CD4-positive, alpha-beta T cell (primary cell): Measurements from ENCODE around the gene SELPLG. TPM values are rescaled to one million over a fixed set of nuclear protein-coding genes. Genes with fewer than 3 reads are reported as not detected.

Experiments used
- ATAC-seq: fragments of 200-7000 bp; cut with Tn5 transposase; one replicate; pipeline ENCODE4 v1.10.0; 2022; ENCODE audit warnings: mild to moderate bottlenecking; ENCODE audit not compliant: poor library complexity
- CTCF ChIA-PET: fragments of 350-600 bp; sonication (Branson Sonifier 250); formaldehyde crosslinking; loops from one replicate; lab custom pipeline; 2021; ENCODE audit warnings: antibody characterized with exemption, inconsistent platforms; lab: Charles Lee
- POLR2A ChIA-PET: fragments of 350-600 bp; sonication (Branson Sonifier 250); formaldehyde crosslinking; loops from one replicate; lab custom pipeline; 2021; ENCODE audit warnings: antibody characterized with exemption, inconsistent platforms; lab: Charles Lee
- DNase-seq, 14 experiments: peaks; one replicate each; pipeline ENCODE4 v3.0.0-alpha.2; 2013 to 2020; ENCODE audit warnings: mixed read lengths in 2 of 14
- H3K27ac ChIP-seq, 2 donors: one replicate each; pipeline versions ENCODE4 v1.5.1 to v1.7.0; 2013; ENCODE audit warnings: low read length in 2 of 2, low read depth in 1 of 2, mild to moderate bottlenecking in 1 of 2
- H3K27me3 ChIP-seq, 2 experiments: 1 replicate in 1 of 2; 2 replicates in 1 of 2; pipeline versions ENCODE4 v1.6.1 to v1.7.0; 2013; ENCODE audit warnings: low read length in 2 of 2, control low read depth in 1 of 2, mild to moderate bottlenecking in 1 of 2, moderate library complexity in 1 of 2; ENCODE audit not compliant: insufficient read depth in 2 of 2, control insufficient read depth in 1 of 2
- H3K36me3 ChIP-seq: one replicate; pipeline ENCODE4 v1.6.1; 2013; ENCODE audit warnings: low read length, control low read depth; ENCODE audit not compliant: insufficient read depth
- H3K4me1 ChIP-seq: one replicate; pipeline ENCODE4 v1.6.1; 2013; ENCODE audit warnings: low read length, control low read depth; ENCODE audit not compliant: insufficient read depth
- H3K4me3 ChIP-seq: one replicate; pipeline ENCODE4 v1.5.1; 2013; ENCODE audit warnings: mild to moderate bottlenecking, low read length, moderate library complexity
- H3K9me3 ChIP-seq, 2 experiments: 1 replicate in 1 of 2; 2 replicates in 1 of 2; pipeline versions ENCODE4 v1.6.1 to v1.7.0; 2013; ENCODE audit warnings: low read length in 2 of 2, mild to moderate bottlenecking in 2 of 2, control low read depth in 1 of 2, moderate library complexity in 1 of 2; ENCODE audit not compliant: control insufficient read depth in 1 of 2, insufficient read depth in 1 of 2
- H3K27ac Mint-ChIP-seq: one replicate; pipeline ENCODE4 v1.8.0; 2020; ENCODE audit warnings: mixed read lengths
- H3K27me3 Mint-ChIP-seq: one replicate; pipeline ENCODE4 v1.8.0; 2021; ENCODE audit warnings: mixed read lengths
- H3K36me3 Mint-ChIP-seq: one replicate; pipeline ENCODE4 v1.8.0; 2021; ENCODE audit warnings: low read depth, mixed read lengths
- H3K4me1 Mint-ChIP-seq: one replicate; pipeline ENCODE4 v1.8.0; 2021; ENCODE audit warnings: low read depth, mixed read lengths
- H3K4me3 Mint-ChIP-seq: one replicate; pipeline ENCODE4 v1.8.0; 2020; ENCODE audit warnings: mild to moderate bottlenecking, mixed read lengths
- H3K9me3 Mint-ChIP-seq: one replicate; pipeline ENCODE4 v1.8.0; 2020; ENCODE audit warnings: mixed read lengths
- intact Hi-C, 2 experiments: fragments of 100-400 bp; cut with DNase I in 1 of 2; cut with micrococcal nuclease in 1 of 2; formaldehyde crosslinking; loops; one replicate each; pipeline versions ENCODE4 v1.15.1 to v1.9.0; 2023 to 2025; cut with DNase I, micrococcal nuclease
- total RNA-seq, 174 experiments: library from RNA in 2 of 174; stranded (reverse) in 2 of 174; gene quantifications; one replicate each; pipeline ENCODE4 v1.2.3 and lab custom pipeline; 2021 to 2026
- TF ChIP-seq, protein P1 (sequence below): fragments of 200-600 bp; IDR thresholded peaks from one replicate; pipeline ENCODE4 v1.8.0; 2022; ENCODE audit warnings: antibody characterized with exemption, mild to moderate bottlenecking

SELPLG gene
- total RNA-seq, 2 experiments from 2014 or later, result 25.7 to 27.8 TPM

DNA sequence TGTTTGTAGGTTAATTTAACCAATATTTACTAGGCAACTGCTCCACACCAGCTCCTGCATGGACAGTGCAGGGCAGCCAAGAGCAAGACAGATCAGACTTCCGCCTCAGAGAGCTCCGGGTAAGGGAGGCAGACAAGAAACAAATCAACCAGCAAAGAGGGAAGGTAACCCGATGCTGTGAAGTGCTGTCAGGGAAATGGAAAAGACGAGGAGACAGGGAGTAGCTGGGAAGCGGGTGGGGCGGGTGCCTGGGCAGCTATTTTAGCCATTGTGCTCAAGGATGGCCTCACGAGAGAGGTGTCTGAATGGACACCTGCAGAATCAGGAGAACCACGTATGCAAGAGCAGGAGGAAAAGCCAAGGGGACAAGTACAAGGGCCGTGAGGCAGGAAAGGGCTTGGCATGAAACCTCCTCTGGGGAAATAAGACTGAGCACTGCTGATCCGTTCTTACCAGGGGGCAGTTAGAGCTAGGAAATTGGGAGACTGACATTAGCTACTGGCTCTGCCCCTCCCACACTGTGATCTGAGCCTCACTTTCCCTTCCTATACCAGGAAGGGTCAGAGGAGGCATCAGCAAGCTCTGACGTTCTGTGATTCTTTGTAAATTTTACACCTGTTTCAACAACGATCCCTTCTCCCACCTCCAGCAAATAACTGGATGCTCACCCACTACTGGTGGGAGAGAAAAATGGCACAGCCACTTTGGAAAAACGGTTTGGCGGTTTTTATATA, 29.3 kb downstream of the SELPLG start:
- no peak for ATAC-seq

DNA sequence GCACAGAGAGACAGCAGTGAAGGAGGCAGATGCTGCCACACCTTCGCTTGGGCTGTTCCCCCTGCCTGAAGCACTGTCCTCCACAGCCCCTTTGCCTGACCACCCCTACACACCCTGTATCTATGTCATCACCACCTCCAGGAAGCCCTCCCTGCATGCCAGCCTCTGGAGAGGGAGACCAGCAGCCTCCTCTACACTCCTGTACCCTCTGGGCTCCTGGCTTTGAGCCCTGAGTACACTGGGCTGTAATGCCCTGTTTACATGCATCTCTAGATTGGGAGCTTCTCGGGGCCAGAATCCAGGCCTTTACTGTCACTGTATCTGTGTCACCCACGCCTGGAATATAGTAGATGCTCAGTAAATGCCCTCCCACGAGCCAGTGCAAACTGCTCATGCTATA, 30.0 kb downstream of the SELPLG start:
- intact Hi-C loops, result no loop called here

More for the DNA sequence above, 29.3 kb downstream of the SELPLG start:
- TF ChIP-seq, protein P1, sequence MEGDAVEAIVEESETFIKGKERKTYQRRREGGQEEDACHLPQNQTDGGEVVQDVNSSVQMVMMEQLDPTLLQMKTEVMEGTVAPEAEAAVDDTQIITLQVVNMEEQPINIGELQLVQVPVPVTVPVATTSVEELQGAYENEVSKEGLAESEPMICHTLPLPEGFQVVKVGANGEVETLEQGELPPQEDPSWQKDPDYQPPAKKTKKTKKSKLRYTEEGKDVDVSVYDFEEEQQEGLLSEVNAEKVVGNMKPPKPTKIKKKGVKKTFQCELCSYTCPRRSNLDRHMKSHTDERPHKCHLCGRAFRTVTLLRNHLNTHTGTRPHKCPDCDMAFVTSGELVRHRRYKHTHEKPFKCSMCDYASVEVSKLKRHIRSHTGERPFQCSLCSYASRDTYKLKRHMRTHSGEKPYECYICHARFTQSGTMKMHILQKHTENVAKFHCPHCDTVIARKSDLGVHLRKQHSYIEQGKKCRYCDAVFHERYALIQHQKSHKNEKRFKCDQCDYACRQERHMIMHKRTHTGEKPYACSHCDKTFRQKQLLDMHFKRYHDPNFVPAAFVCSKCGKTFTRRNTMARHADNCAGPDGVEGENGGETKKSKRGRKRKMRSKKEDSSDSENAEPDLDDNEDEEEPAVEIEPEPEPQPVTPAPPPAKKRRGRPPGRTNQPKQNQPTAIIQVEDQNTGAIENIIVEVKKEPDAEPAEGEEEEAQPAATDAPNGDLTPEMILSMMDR, result no peak
- Histone ChIP-seq H3K36me3 (no peaks in the 10 kb centered on the region), H3K27ac (no peak overlapping the region), H3K4me3 (no peak overlapping the region), H3K4me1 (no peaks in the 10 kb centered on the region), H3K27me3 (no peaks in the 10 kb centered on the region), H3K9me3 (no peaks in the 10 kb centered on the region)
- ChIA-PET POLR2A (interaction anchor here (1.1 kb wide), 1 partner anchor 31 kb away, joined by 3 read pairs; no protein-coding TSS in a partner anchor), CTCF (no interaction called here)
- Mint-ChIP-seq H3K27ac (no peak overlapping the region), H3K27me3 (no peaks in the 10 kb centered on the region), H3K4me1 (no peaks in the 10 kb centered on the region), H3K36me3 (no peaks in the 10 kb centered on the region), H3K4me3 (no peak overlapping the region), H3K9me3 (no peaks in the 10 kb centered on the region)
- DNase-seq, result no peak
- intact Hi-C loops, result no loop called here

DNA sequence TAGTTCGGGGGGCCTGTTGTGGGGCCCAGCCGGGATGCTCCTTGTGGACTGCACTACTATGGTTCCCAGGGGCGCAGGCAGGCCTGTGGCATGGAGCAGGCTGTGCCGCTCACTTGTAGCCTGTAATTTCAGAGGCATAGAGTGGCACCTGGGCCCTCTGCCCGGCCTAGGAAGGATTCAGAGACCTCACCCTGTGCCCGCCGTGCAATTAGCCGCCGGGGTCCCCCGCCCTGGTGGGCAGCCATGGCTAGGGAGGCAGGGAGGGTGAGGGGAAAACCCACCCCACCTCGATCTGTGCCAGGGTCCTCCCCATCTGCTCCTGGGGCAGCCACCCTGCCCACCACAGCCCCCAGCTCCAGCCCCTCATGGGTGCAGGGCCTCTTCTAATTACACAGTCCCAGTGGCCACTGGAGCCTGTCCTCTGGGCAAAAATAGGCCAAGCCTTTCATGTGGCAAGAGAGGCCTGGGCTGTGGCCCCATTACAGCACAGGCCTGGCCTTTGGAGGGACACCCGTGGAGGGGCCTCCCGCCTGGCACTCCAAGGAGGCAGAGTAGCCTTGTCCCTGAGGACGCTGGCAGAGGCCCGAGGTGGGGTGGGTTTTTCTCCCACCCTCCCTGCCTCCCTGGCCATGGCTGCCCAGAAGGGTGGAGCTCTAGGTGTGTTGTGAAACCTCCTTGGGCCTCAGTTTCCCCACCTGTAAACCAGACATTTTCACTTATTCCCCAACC, 30.6 kb downstream of the SELPLG start:
- intact Hi-C loops, result no loop called here
- Histone ChIP-seq H3K4me1 (no peaks in the 10 kb centered on the region), H3K36me3 (no peaks in the 10 kb centered on the region), H3K9me3 (no peaks in the 10 kb centered on the region), H3K4me3 (no peak overlapping the region), H3K27me3 (no peaks in the 10 kb centered on the region), H3K27ac (no peak overlapping the region)
- no peak overlapping the region for H3K27ac Mint-ChIP-seq
- no peak for DNase-seq
- TF ChIP-seq, protein P1, result no peak
- no peaks in the 10 kb centered on the region for H3K9me3 Mint-ChIP-seq
- ChIA-PET CTCF (no interaction called here), POLR2A (no interaction called here)
- no peak for ATAC-seq
- no peak overlapping the region for H3K4me3 Mint-ChIP-seq
- no peaks in the 10 kb centered on the region for H3K4me1 Mint-ChIP-seq
- no peaks in the 10 kb centered on the region for H3K36me3 Mint-ChIP-seq
- H3K27me3 Mint-ChIP-seq, result no peaks in the 10 kb centered on the region

More for the DNA sequence above, 30.0 kb downstream of the SELPLG start:
- H3K36me3 ChIP-seq, result no peaks in the 10 kb centered on the region
- Mint-ChIP-seq H3K4me3 (no peak overlapping the region), H3K36me3 (no peaks in the 10 kb centered on the region), H3K27ac (no peak overlapping the region), H3K27me3 (no peaks in the 10 kb centered on the region), H3K4me1 (no peaks in the 10 kb centered on the region), H3K9me3 (no peaks in the 10 kb centered on the region)
- no peak for DNase-seq
- ChIA-PET POLR2A (interaction anchor here (1.1 kb wide), 1 partner anchor 32 kb away, joined by 3 read pairs; no protein-coding TSS in a partner anchor), CTCF (no interaction called here)
- no peak for ATAC-seq
- H3K4me1 ChIP-seq, result no peaks in the 10 kb centered on the region
- H3K4me3 ChIP-seq, result no peak overlapping the region
- H3K27ac ChIP-seq, result no peak overlapping the region
- H3K9me3 ChIP-seq, result no peaks in the 10 kb centered on the region
- H3K27me3 ChIP-seq, result no peaks in the 10 kb centered on the region
- TF ChIP-seq, protein P1, result no peak
